HL-60 (cell line): Measurements from ENCODE around the gene SCO2.

ENCODE experiments used
- POLR2AphosphoS5 ChIP-seq: IDR thresholded peaks from 2 replicates; pipeline ENCODE4 v1.6.1; 2012; ENCODE audit warnings: low read depth
- TF ChIP-seq, protein P1 (sequence below): IDR thresholded peaks from 2 replicates; pipeline ENCODE4 v1.6.1; 2012; ENCODE audit warnings: low read depth; ENCODE audit not compliant: insufficient replicate concordance
- TF ChIP-seq, protein P2 (sequence below): IDR thresholded peaks from one replicate; pipeline ENCODE4 v1.5.1; 2011; ENCODE audit warnings: low read length, control low read depth, inconsistent platforms; ENCODE audit not compliant: insufficient read depth

- TF ChIP-seq, protein P1, sequence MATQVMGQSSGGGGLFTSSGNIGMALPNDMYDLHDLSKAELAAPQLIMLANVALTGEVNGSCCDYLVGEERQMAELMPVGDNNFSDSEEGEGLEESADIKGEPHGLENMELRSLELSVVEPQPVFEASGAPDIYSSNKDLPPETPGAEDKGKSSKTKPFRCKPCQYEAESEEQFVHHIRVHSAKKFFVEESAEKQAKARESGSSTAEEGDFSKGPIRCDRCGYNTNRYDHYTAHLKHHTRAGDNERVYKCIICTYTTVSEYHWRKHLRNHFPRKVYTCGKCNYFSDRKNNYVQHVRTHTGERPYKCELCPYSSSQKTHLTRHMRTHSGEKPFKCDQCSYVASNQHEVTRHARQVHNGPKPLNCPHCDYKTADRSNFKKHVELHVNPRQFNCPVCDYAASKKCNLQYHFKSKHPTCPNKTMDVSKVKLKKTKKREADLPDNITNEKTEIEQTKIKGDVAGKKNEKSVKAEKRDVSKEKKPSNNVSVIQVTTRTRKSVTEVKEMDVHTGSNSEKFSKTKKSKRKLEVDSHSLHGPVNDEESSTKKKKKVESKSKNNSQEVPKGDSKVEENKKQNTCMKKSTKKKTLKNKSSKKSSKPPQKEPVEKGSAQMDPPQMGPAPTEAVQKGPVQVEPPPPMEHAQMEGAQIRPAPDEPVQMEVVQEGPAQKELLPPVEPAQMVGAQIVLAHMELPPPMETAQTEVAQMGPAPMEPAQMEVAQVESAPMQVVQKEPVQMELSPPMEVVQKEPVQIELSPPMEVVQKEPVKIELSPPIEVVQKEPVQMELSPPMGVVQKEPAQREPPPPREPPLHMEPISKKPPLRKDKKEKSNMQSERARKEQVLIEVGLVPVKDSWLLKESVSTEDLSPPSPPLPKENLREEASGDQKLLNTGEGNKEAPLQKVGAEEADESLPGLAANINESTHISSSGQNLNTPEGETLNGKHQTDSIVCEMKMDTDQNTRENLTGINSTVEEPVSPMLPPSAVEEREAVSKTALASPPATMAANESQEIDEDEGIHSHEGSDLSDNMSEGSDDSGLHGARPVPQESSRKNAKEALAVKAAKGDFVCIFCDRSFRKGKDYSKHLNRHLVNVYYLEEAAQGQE = no peak
- TF ChIP-seq POLR2AphosphoS5 = no peak; the same call in 1 of the 2 replicates
- TF ChIP-seq, protein P2, sequence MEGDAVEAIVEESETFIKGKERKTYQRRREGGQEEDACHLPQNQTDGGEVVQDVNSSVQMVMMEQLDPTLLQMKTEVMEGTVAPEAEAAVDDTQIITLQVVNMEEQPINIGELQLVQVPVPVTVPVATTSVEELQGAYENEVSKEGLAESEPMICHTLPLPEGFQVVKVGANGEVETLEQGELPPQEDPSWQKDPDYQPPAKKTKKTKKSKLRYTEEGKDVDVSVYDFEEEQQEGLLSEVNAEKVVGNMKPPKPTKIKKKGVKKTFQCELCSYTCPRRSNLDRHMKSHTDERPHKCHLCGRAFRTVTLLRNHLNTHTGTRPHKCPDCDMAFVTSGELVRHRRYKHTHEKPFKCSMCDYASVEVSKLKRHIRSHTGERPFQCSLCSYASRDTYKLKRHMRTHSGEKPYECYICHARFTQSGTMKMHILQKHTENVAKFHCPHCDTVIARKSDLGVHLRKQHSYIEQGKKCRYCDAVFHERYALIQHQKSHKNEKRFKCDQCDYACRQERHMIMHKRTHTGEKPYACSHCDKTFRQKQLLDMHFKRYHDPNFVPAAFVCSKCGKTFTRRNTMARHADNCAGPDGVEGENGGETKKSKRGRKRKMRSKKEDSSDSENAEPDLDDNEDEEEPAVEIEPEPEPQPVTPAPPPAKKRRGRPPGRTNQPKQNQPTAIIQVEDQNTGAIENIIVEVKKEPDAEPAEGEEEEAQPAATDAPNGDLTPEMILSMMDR = no peak
Measured at GRCh38 chr22:50524676-50525103, 708 bp downstream of the SCO2 start.
